Right ventricle myocardium inferior (tissue), 1 donor: Measurements from ENCODE around the gene RASEF. TPM values are rescaled to one million over a fixed set of nuclear protein-coding genes. Genes with fewer than 3 reads are reported as not detected.
"Not testable (repeated sequence)": the region's sequence is repeated elsewhere in the genome, so short reads cannot be mapped to it uniquely, and the experiment has no call there.

ENCODE experiments used
- ATAC-seq: fragments of 200-7000 bp; cut with Tn5 transposase; one replicate; pipeline ENCODE4 v1.9.1; 2020; ENCODE audit warnings: mild to moderate bottlenecking, moderate library complexity
- DNase-seq: peaks from one replicate; pipeline ENCODE4 v3.0.0; 2021; ENCODE audit errors: missing footprints
- intact Hi-C: fragments of 100-400 bp; cut with DNase I; formaldehyde crosslinking; loops from one replicate; pipeline ENCODE4 v1.11.0; 2022
- long read RNA-seq: library from polyadenylated mRNA; unstranded; transcript quantifications from one replicate; pipeline ENCODE4 v2.0.0, GENCODE V29; 2021
- total RNA-seq: library from RNA; stranded (reverse); fragmentation: NEBNext Ultra II Directional; extraction: Animal tissue kit (Norgen Biotek cat#: 25700); gene quantifications from one replicate; pipeline ENCODE4 v1.2.1, GENCODE V29; 2021
- donor health status: DM: no; HTN: yes; CAD: no; lungs with severe emphysema.

The RASEF gene
- total RNA-seq: 0.03 TPM
- long read RNA-seq: 0 reads

GRCh38 chr9:83062651-83063527 is at the start of gene RASEF:
RASEF (minus strand) TSS chr9:83063142; CDS start chr9:83062867, 275 bp downstream.
- DNase-seq (no peak), ATAC-seq (no peak)
- intact Hi-C loops: no loop called here

GRCh38 chr9:83111169-83111568 is 48.2 kb upstream of the RASEF start:
- DNase-seq (no peak), ATAC-seq (no peak)
- intact Hi-C loops: no loop called here

GRCh38 chr9:83109296-83109695 is 46.4 kb upstream of the RASEF start:
- ATAC-seq: no peak
- DNase-seq: no peak
- intact Hi-C loops: no loop called here

GRCh38 chr9:83108208-83108607 is 45.3 kb upstream of the RASEF start:
- intact Hi-C loops: no loop called here
- DNase-seq: no peak
- no peak for ATAC-seq

GRCh38 chr9:83106772-83107171 is 43.8 kb upstream of the RASEF start:
- intact Hi-C loops: no loop called here
- ATAC-seq: no peak
- no peak for DNase-seq

- intact Hi-C loops: no loop called here
- no peak for DNase-seq
- no peak for ATAC-seq
Measured at GRCh38 chr9:83106263-83106662, 43.3 kb upstream of the RASEF start.

GRCh38 chr9:83097633-83098032 is 34.7 kb upstream of the RASEF start:
- ATAC-seq: no peak
- intact Hi-C loops: no loop called here

GRCh38 chr9:83093311-83093710 is 30.4 kb upstream of the RASEF start:
- intact Hi-C loops, DNase-seq, ATAC-seq: not testable (repeated sequence)

More at GRCh38 chr9:83097633-83098032, 34.7 kb upstream of the RASEF start:
- DNase-seq: no peak

- ATAC-seq (no peak), DNase-seq (no peak)
- intact Hi-C loops: no loop called here
Measured at GRCh38 chr9:83081846-83082245, 18.9 kb upstream of the RASEF start.

GRCh38 chr9:83081010-83081409 is 18.1 kb upstream of the RASEF start:
- intact Hi-C loops: no loop called here
- DNase-seq (no peak), ATAC-seq (no peak)

- DNase-seq, ATAC-seq, intact Hi-C loops: not testable (repeated sequence)
Measured at GRCh38 chr9:83075932-83076331, 13.0 kb upstream of the RASEF start.

- ATAC-seq, DNase-seq, intact Hi-C loops: not testable (repeated sequence)
Measured at GRCh38 chr9:83072498-83072897, 9.6 kb upstream of the RASEF start.

- ATAC-seq (no peak), DNase-seq (no peak)
- intact Hi-C loops: no loop called here
Measured at GRCh38 chr9:83071626-83072025, 8.7 kb upstream of the RASEF start.

- no peak for ATAC-seq
- intact Hi-C loops: no loop called here
- no peak for DNase-seq
Measured at GRCh38 chr9:83070261-83070660, 7.3 kb upstream of the RASEF start.

GRCh38 chr9:83069651-83070050 is 6.7 kb upstream of the RASEF start:
- ATAC-seq (no peak), DNase-seq (no peak)
- intact Hi-C loops: no loop called here

GRCh38 chr9:83068414-83068813 is 5.5 kb upstream of the RASEF start:
- no peak for DNase-seq
- intact Hi-C loops: no loop called here
- no peak for ATAC-seq

- DNase-seq: no peak
- ATAC-seq: no peak
Measured at GRCh38 chr9:83067579-83067978, 4.6 kb upstream of the RASEF start.

GRCh38 chr9:83066771-83067170 is 3.8 kb upstream of the RASEF start:
- intact Hi-C loops: no loop called here
- DNase-seq: no peak
- ATAC-seq: no peak

More at GRCh38 chr9:83067579-83067978, 4.6 kb upstream of the RASEF start:
- intact Hi-C loops: no loop called here

- no peak for DNase-seq
- no peak for ATAC-seq
- intact Hi-C loops: no loop called here
Measured at GRCh38 chr9:83065233-83065632, 2.3 kb upstream of the RASEF start.

- intact Hi-C loops: no loop called here
- ATAC-seq: no peak
- DNase-seq: no peak
Measured at GRCh38 chr9:83061990-83062650, 822 bp downstream of the RASEF start.
